Heart right ventricle (tissue), 16 donors: Measurements from ENCODE around the gene TMEM9. TPM values are rescaled to one million over a fixed set of nuclear protein-coding genes. Genes with fewer than 3 reads are reported as not detected.
A peak's percentile ranks its signal among the peaks of the same experiment; 100 is the strongest.

Experiments used
- ATAC-seq, 8 donors: fragments of 200-7000 bp; cut with Tn5 transposase; one replicate each; pipeline ENCODE4 v1.9.1; 2020; ENCODE audit warnings: mild to moderate bottlenecking in 8 of 8, moderate library complexity in 8 of 8, moderate number of reproducible peaks in 1 of 8
- DNase-seq, 2 donors: peaks; one replicate each; pipeline ENCODE4 v3.0.0-alpha.2; 2020
- H3K27ac ChIP-seq, 10 donors: fragments of 200-600 bp; sonication (generic) in 2 of 10; one replicate each; pipeline versions ENCODE4 v1.5.0 to v1.8.0; 2020 to 2022; ENCODE audit warnings: mild to moderate bottlenecking in 3 of 10
- H3K27me3 ChIP-seq, 7 donors: fragments of 200-600 bp; one replicate each; pipeline ENCODE4 v1.8.0; 2021 to 2022; ENCODE audit warnings: mild to moderate bottlenecking in 2 of 7
- H3K36me3 ChIP-seq, 9 donors: fragments of 200-600 bp; sonication (generic) in 1 of 9; one replicate each; pipeline versions ENCODE4 v1.5.0 to v1.8.0; 2020 to 2022; ENCODE audit warnings: mild to moderate bottlenecking in 2 of 9
- H3K4me1 ChIP-seq, 9 donors: fragments of 200-600 bp; sonication (generic) in 1 of 9; one replicate each; pipeline versions ENCODE4 v1.5.0 to v1.8.0; 2020 to 2022; ENCODE audit warnings: mild to moderate bottlenecking in 4 of 9
- H3K4me3 ChIP-seq, 10 donors: fragments of 200-600 bp; sonication (generic) in 2 of 10; one replicate each; pipeline versions ENCODE4 v1.5.0 to v1.8.0; 2020 to 2022; ENCODE audit warnings: mild to moderate bottlenecking in 7 of 10, moderate library complexity in 2 of 10
- H3K9me3 ChIP-seq, 11 donors: fragments of 200-600 bp in 10 of 11; sonication (generic) in 2 of 11; one replicate each; pipeline versions ENCODE4 v1.5.0 to v1.8.0; 2013 to 2022; ENCODE audit warnings: mild to moderate bottlenecking in 2 of 11, control low read depth in 1 of 11, moderate library complexity in 1 of 11
- WGBS, 2 donors: extraction: QIAGEN DNeasy Blood & Tissue Kit; methylation state at CpG; one replicate each; pipeline ENCODE4 v1.1.7; 2013; ENCODE audit warnings: inconsistent platforms in 1 of 2; 5-methylcytosine and 5-hydroxymethylcytosine counted together
- intact Hi-C, 10 donors: fragments of 100-400 bp; cut with DNase I; formaldehyde crosslinking; loops; one replicate each; pipeline versions ENCODE4 v1.11.1 to v1.14.2; 2022
- long read RNA-seq, 3 donors: library from polyadenylated mRNA; unstranded; transcript quantifications; one replicate each; pipeline ENCODE4 v2.0.0, GENCODE V29; 2020 to 2021
- polyA plus RNA-seq, 2 donors: library from polyadenylated mRNA; stranded (reverse); fragments of 200-250 nt; gene quantifications; one replicate each; pipeline ENCODE4 v1.2.3, GENCODE V29; 2013
- total RNA-seq, 10 donors: library from RNA; stranded (reverse); fragmentation: NEBNext Ultra II Directional in 3 of 10; extraction: Animal tissue kit (Norgen Biotek cat#: 25700) in 3 of 10; gene quantifications; one replicate each; pipeline versions ENCODE4 v1.2.1 to v1.2.4, GENCODE V29; 2021 to 2023
- TF ChIP-seq, protein P1 (sequence below), 9 donors: fragments of 200-600 bp; sonication (generic) in 2 of 9; IDR thresholded peaks; one replicate each; pipeline versions ENCODE4 v1.5.0 to v1.8.0; 2021 to 2022; ENCODE audit warnings: antibody characterized with exemption in 9 of 9, mild to moderate bottlenecking in 5 of 9, moderate library complexity in 1 of 9
- donor health status: Arrhythmogenic right ventricular cardiomyopathy.
- donor health status: ischemic (EF 13 %, LVEDD 7.1; RV severe dilation, severe dysfunction).
- donor health status: healthy with polysubstance abuse.
- donor health status: DM: no; HTN: yes; CAD: no.
- donor health status: DM: no; HTN: no; CAD: no.
- donor health status: ischemic (EF 25% LVEDD 6.9; RV normal size, moderate dysfunction).
- donor health status: ischemic (EF 25% LVEDD 5.7; RV mildly dilated, moderate dysfunction).
- donor health status: healthy.
- donor health status: DM: yes; HTN: yes; CAD: no.
- donor health status: Ischemic cardiomyopathy.
- donor health status: ischemic (EF 35%, LVEDD 5.7; RV mildly dilated, moderate dysfunction).
- donor health status: nonischemic (EF 11% LVEDD 7.7; RV severe dilation, severe dysfunction).
- donor health status: DM: yes; HTN: yes; CAD: no.
- donor health status: PGD.
- donor health status: ischemic (EF 29% LVEDD 5.4; RV normal size, mild dysfunction).
- donor health status: nonischemic (EF 23%, LVEDD 6.1; RV moderate dilation, normal function).

TMEM9 gene
- 10 to 100 TPM; 19.6 to 37.0 (median 25.4) TPM for total RNA-seq
- 10 to 100 TPM; 19.7 to 49.6 TPM for polyA plus RNA-seq
- long read RNA-seq, donor 1, transcript TMEM9-204 (6 exons, 1,529 nt), result major isoform, 27 of 39 reads
- long read RNA-seq, donor 1, partial matches to known transcripts, result 1 of 39 reads
- long read RNA-seq, donor 1, other reads (novel, unspliced or antisense), result 6 of 39 reads
- long read RNA-seq, donor 2, transcript TMEM9-203 (6 exons, 1,564 nt), result minor isoform, 5 of 39 reads
- long read RNA-seq, donor 2, transcript TMEM9-204 (6 exons, 1,529 nt), result major isoform, 23 of 39 reads
- long read RNA-seq, donor 2, partial matches to known transcripts, result 2 of 39 reads
- long read RNA-seq, donor 2, other reads (novel, unspliced or antisense), result 3 of 39 reads
- long read RNA-seq, donor 3, transcript TMEM9-204 (6 exons, 1,529 nt), result major isoform, 62 of 79 reads
- long read RNA-seq, donor 3, transcript TMEM9-203 (6 exons, 1,564 nt), result minor isoform, 6 of 79 reads
- long read RNA-seq, donor 3, partial matches to known transcripts, result 1 of 79 reads
- long read RNA-seq, donor 3, other reads (novel, unspliced or antisense), result 5 of 79 reads

DNA sequence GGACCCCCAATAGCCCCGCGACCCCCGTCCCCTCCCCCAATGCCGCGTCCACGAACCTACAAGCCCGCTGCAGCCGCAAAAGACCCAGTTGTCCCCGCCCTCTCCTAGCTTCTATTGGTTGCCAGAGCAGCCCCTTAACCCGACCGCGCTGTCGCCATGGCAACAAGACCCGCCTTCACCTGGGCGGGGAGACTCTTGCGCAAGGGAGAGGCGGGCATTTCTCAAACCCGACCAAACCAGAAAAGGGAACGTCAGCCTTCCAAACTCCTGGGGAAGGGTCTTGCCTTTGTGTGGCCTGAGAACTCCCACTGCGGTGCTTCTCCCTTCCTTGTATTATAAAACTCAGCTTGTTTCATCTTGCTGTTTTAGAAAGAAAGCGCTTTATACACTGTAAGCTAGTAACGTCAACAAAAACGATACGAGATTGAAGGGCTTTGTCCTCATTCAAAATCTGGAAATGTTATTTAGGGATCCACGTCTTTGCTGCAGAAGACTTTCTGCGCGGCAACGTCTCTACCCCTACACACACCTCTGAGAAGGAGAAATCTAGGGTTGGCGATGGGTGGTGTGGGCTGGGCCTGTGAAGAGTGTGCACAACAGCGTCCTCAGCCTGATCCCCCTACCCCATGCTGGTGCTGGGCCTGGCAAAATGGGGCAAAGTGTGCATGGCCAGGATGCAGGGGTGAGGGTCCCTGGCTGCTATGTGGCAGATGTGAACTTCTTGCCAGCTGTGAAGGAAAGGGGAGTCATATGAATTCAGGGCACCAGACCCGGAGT, at the start of gene TMEM9:
Gene TMEM9 (minus strand): TSS at position 86 of the 777 bp plus-strand sequence. CDS start 551 bp downstream, outside the sequence.
- peaks cover 3 to 18% (median 14%) of the 10 kb centered on the region in 9 donors for H3K4me1 ChIP-seq
- peaks cover 0 to 1% (median 0%) of the 10 kb centered on the region in 7 donors for H3K27me3 ChIP-seq
- WGBS, 2 donors, result 7 to 9% methylated on average over 31 of the region's 31 CpGs
- peak; percentile 98 for DNase-seq
- TF ChIP-seq, protein P1, sequence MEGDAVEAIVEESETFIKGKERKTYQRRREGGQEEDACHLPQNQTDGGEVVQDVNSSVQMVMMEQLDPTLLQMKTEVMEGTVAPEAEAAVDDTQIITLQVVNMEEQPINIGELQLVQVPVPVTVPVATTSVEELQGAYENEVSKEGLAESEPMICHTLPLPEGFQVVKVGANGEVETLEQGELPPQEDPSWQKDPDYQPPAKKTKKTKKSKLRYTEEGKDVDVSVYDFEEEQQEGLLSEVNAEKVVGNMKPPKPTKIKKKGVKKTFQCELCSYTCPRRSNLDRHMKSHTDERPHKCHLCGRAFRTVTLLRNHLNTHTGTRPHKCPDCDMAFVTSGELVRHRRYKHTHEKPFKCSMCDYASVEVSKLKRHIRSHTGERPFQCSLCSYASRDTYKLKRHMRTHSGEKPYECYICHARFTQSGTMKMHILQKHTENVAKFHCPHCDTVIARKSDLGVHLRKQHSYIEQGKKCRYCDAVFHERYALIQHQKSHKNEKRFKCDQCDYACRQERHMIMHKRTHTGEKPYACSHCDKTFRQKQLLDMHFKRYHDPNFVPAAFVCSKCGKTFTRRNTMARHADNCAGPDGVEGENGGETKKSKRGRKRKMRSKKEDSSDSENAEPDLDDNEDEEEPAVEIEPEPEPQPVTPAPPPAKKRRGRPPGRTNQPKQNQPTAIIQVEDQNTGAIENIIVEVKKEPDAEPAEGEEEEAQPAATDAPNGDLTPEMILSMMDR (IDR thresholded peaks at IDR 0.05), result no peak
- H3K9me3 ChIP-seq, result no peaks in the 10 kb centered on the region
- peak within 1 kb of the TSS; percentile 29 to 77 (median 64) for H3K27ac ChIP-seq
- H3K4me3 ChIP-seq, result peak within 1 kb of the TSS; percentile 61 to 98 (median 88)
- H3K36me3 ChIP-seq, result peaks cover 0 to 27% (median 7%) of the 10 kb centered on the region in 9 donors
- intact Hi-C loops, result loop anchor here in 1 of 10 donors (1.0 kb wide), 1 partner anchor 16 kb away; no protein-coding TSS in a partner anchor
- peak; percentile 95 to 99 (median 98) for ATAC-seq

DNA sequence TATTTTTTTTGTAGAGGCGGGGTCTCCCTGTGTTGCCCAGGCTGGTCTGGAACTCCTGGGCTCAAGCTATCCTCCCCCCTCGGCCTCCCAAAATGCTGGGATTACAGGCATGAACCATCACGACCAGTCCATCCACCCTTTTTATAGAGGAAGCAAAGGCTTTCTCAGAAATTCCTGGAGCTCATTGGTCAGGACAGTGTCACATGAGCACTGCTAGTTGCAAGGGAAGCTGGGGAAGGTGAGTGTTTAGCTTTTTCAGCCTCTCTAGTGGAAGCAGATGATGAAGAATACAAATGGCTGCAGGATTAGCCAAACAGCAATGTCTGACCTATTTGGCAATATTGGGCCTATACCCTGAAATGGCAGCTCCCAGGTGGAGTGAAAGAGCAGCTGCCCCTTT, 44.3 kb upstream of the TMEM9 start:
- H3K36me3 ChIP-seq, result no peaks in the 10 kb centered on the region
- no peak overlapping the region for H3K4me3 ChIP-seq
- no peak for ATAC-seq
- no peaks in the 10 kb centered on the region for H3K4me1 ChIP-seq
- DNase-seq, result no peak
- intact Hi-C loops, result no loop called here
- WGBS, 2 donors, result 90 to 94% methylated on average over 3 of the region's 3 CpGs
- peaks cover 0 to 6% (median 0%) of the 10 kb centered on the region in 7 donors for H3K27me3 ChIP-seq
- H3K27ac ChIP-seq, result no peak overlapping the region
- TF ChIP-seq, protein P1 (IDR thresholded peaks at IDR 0.05), result no peak
- H3K9me3 ChIP-seq, result no peaks in the 10 kb centered on the region

DNA sequence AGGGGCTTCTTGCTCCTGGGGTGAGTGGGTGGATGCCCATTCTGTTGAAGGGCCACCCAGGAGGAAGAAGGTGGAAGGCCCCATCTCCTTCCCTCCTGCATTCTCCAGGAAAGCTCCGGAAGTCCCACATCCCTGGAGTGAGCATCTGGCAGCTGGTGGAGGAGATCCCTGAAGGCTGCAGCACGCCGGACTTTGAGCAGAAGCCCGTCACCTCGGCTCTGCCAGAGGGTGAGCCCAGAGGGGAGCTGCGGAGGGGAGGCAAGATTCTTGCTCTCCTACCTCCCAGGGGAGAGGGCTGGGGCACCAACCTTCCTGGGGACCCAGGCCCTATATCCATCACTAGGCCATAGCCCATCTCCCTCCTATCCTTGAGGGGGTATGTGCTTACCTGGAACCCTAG, 39.8 kb upstream of the TMEM9 start:
- WGBS, 2 donors, result 73 to 81% methylated on average over 6 of the region's 6 CpGs
- DNase-seq (no peak), ATAC-seq (no peak)
- H3K27me3 ChIP-seq, result peaks cover 0 to 17% (median 11%) of the 10 kb centered on the region in 7 donors
- no peak overlapping the region for H3K27ac ChIP-seq
- H3K4me1 ChIP-seq, result peaks cover 0 to 9% (median 0%) of the 10 kb centered on the region in 9 donors
- H3K4me3 ChIP-seq, result no peak overlapping the region
- no peaks in the 10 kb centered on the region for H3K36me3 ChIP-seq
- TF ChIP-seq, protein P1 (IDR thresholded peaks at IDR 0.05), result no peak
- H3K9me3 ChIP-seq, result no peaks in the 10 kb centered on the region
- intact Hi-C loops, result no loop called here

DNA sequence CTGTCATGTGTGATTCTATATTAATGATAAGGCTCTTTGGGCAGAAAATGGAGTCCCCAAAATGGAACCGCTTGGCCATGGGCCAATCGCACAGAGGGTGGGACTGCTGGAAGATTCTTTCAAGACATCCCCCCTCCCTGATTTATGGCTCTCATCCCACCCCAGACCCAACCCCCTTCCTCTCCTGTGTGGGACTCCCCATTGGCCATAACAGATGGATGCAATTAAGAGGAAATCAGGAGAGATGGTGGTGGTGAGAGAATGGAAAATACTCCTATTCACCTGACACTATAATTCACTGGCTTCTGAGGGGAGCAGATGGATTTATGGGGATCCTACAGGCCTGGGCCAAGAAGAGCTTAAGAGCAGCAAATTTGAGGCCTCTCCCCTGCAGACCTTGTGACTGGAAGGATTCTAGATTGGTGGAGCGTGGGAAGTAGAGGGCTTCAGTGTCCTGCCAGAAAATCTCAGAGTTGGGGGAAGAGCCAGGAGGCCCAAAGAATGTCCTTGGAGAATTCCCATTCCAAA, 38.1 kb upstream of the TMEM9 start:
- H3K27ac ChIP-seq, result no peak overlapping the region
- DNase-seq (peak in 1 of 2 donors; percentile 16), ATAC-seq (peak in 4 of 8 donors; percentile 30 to 53 (median 42))
- peaks cover 0 to 17% (median 11%) of the 10 kb centered on the region in 7 donors for H3K27me3 ChIP-seq
- no peaks in the 10 kb centered on the region for H3K9me3 ChIP-seq
- H3K36me3 ChIP-seq, result no peaks in the 10 kb centered on the region
- WGBS, 2 donors, result 76 to 90% methylated on average over 3 of the region's 3 CpGs
- intact Hi-C loops, result no loop called here
- no peak overlapping the region for H3K4me3 ChIP-seq
- TF ChIP-seq, protein P1 (IDR thresholded peaks at IDR 0.05), result no peak
- H3K4me1 ChIP-seq, result peaks cover 0 to 9% (median 0%) of the 10 kb centered on the region in 9 donors
